Lower leg skin (tissue), 3 donors: ENCODE measurements around the gene PMF1.

Experiments
- CTCF ChIP-seq, 3 donors: fragments of 450-650 bp; IDR thresholded peaks; one replicate each; pipeline ENCODE4 v1.5.1; 2016; ENCODE audit warnings: antibody characterized with exemption in 3 of 3, mild to moderate bottlenecking in 3 of 3, moderate library complexity in 2 of 3
- POLR2A ChIP-seq, 2 donors: fragments of 450-650 bp; IDR thresholded peaks; one replicate each; pipeline ENCODE4 v1.6.1; 2016 to 2017; ENCODE audit warnings: antibody characterized with exemption in 2 of 2, mild to moderate bottlenecking in 1 of 2, moderate library complexity in 1 of 2

- TF ChIP-seq CTCF (IDR thresholded peaks at IDR 0.05) (no peak), POLR2A (IDR thresholded peaks at IDR 0.05) (no peak)
These were observed 67.0 kb downstream of the PMF1 start for GRCh38 chr1:156279837-156280236.
